H1 (cell line): Measurements from ENCODE around the gene SCGB3A1.

ENCODE experiments used
- CEBPB ChIP-seq: IDR thresholded peaks from 2 replicates; pipeline ENCODE4 v1.6.1; 2012; ENCODE audit warnings: low read depth, low read length
- EGR1 ChIP-seq: IDR thresholded peaks from 2 replicates; pipeline ENCODE4 v1.6.1; 2011; ENCODE audit warnings: low read depth, low read length, borderline replicate concordance
- EZH2 ChIP-seq: fragments of 200-600 bp; sonication (generic); IDR thresholded peaks from 2 replicates; pipeline ENCODE4 v1.7.1; 2012; ENCODE audit warnings: low read depth, mild to moderate bottlenecking, moderate library complexity, low read length, inconsistent platforms; ENCODE audit not compliant: severe bottlenecking
- JUND ChIP-seq: IDR thresholded peaks from 2 replicates; pipeline ENCODE4 v1.6.1; 2011; ENCODE audit warnings: mild to moderate bottlenecking, improper control_type of control experiment, low read length
- POLR2A ChIP-seq, 2 experiments: IDR thresholded peaks; 1 replicate in 1 of 2; 2 replicates in 1 of 2; pipeline ENCODE4 v1.6.1; 2011; ENCODE audit warnings: low read depth in 2 of 2, low read length in 2 of 2, mild to moderate bottlenecking in 2 of 2; ENCODE audit errors: control extremely low read depth in 1 of 2
- POLR2AphosphoS5 ChIP-seq: IDR thresholded peaks from 2 replicates; pipeline ENCODE4 v1.6.1; 2011; ENCODE audit warnings: low read depth, low read length
- SP1 ChIP-seq: IDR thresholded peaks from 2 replicates; pipeline ENCODE4 v1.6.1; 2011; ENCODE audit warnings: low read depth, low read length
- SP2 ChIP-seq: IDR thresholded peaks from 2 replicates; pipeline ENCODE4 v1.6.1; 2012; ENCODE audit warnings: mild to moderate bottlenecking, low read length, inconsistent platforms
- YY1 ChIP-seq: IDR thresholded peaks from 2 replicates; pipeline ENCODE4 v1.6.1; 2011; ENCODE audit warnings: low read depth, mild to moderate bottlenecking, low read length
- TF ChIP-seq, protein P1 (sequence below), 3 experiments: IDR thresholded peaks; 1 replicate in 2 of 3; 2 replicates in 1 of 3; pipeline versions ENCODE4 v1.5.1 to v1.6.1; 2011; ENCODE audit warnings: low read length in 3 of 3, mild to moderate bottlenecking in 3 of 3, inconsistent platforms in 2 of 3, low read depth in 1 of 3, moderate library complexity in 1 of 3; ENCODE audit not compliant: insufficient read depth in 1 of 3; ENCODE audit errors: control extremely low read depth in 1 of 3
- TF ChIP-seq, protein P2 (sequence below): IDR thresholded peaks from 2 replicates; pipeline ENCODE4 v1.6.1; 2012; ENCODE audit warnings: inconsistent platforms

DNA sequence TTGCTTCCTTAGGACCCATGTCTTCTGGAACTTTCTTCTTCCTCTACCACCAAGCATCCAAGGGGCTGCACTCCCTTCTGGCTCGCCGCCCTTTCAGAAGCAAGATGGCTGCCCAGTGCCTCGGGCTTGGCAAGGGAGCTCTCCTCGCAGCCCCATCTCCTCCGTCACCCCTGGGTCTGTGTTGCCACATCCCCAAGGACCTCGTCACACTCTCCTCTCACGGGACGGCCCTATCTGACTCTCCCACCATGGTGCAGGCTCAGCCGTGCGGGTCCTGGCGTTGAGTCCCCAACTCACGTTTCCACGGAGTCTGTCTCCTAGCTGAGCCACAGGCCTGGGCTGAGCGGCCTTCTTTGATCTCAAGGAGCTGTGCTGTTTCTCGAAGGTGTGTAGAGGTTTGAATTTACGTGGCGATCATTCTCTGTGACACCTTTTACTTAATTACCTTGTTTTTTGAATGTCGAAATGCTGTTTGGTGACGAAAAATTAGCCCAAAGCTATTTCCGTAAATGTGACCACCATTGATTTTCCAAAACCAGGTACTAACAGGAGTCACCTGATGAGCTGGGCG, 15.0 kb upstream of the SCGB3A1 start:
- TF ChIP-seq POLR2A (IDR thresholded peaks at IDR 0.05; ENCODE audit: control extremely low read depth in 1 of 2, low read depth in 2 of 2, low read length in 2 of 2): no peak
- TF ChIP-seq, protein P1, sequence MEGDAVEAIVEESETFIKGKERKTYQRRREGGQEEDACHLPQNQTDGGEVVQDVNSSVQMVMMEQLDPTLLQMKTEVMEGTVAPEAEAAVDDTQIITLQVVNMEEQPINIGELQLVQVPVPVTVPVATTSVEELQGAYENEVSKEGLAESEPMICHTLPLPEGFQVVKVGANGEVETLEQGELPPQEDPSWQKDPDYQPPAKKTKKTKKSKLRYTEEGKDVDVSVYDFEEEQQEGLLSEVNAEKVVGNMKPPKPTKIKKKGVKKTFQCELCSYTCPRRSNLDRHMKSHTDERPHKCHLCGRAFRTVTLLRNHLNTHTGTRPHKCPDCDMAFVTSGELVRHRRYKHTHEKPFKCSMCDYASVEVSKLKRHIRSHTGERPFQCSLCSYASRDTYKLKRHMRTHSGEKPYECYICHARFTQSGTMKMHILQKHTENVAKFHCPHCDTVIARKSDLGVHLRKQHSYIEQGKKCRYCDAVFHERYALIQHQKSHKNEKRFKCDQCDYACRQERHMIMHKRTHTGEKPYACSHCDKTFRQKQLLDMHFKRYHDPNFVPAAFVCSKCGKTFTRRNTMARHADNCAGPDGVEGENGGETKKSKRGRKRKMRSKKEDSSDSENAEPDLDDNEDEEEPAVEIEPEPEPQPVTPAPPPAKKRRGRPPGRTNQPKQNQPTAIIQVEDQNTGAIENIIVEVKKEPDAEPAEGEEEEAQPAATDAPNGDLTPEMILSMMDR (IDR thresholded peaks at IDR 0.05; ENCODE audit: control extremely low read depth in 1 of 3, insufficient read depth in 1 of 3, low read depth in 1 of 3, low read length in 3 of 3): no peak
- no peak for TF ChIP-seq POLR2AphosphoS5
- no peak for TF ChIP-seq EGR1
- no peak for TF ChIP-seq CEBPB
- no peak for TF ChIP-seq YY1
- TF ChIP-seq SP2: no peak
- TF ChIP-seq EZH2: no peak
- TF ChIP-seq JUND: no peak
- TF ChIP-seq, protein P2, sequence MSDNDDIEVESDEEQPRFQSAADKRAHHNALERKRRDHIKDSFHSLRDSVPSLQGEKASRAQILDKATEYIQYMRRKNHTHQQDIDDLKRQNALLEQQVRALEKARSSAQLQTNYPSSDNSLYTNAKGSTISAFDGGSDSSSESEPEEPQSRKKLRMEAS: no peak
- TF ChIP-seq SP1: no peak
